Lung (tissue), 12 donors: Measurements from ENCODE around the gene NPRL2. TPM values are rescaled to one million over a fixed set of nuclear protein-coding genes. Genes with fewer than 3 reads are reported as not detected.
A peak's percentile ranks its signal among the peaks of the same experiment; 100 is the strongest.

ENCODE experiments used
- ATAC-seq: fragments of 200-7000 bp; cut with Tn5 transposase; one replicate; pipeline ENCODE4 v1.9.1; 2020; ENCODE audit warnings: moderate number of reproducible peaks; ENCODE audit not compliant: insufficient read depth, low FRiP score
- DNase-seq, 3 donors: peaks; one replicate each; pipeline ENCODE4 v3.0.0-alpha.2; 2013 to 2017
- H3K27ac ChIP-seq, 2 donors: one replicate each; pipeline ENCODE4 v1.5.1; 2013; ENCODE audit warnings: mild to moderate bottlenecking in 2 of 2, moderate library complexity in 2 of 2, control low read depth in 1 of 2, inconsistent platforms in 1 of 2, low read depth in 1 of 2, low read length in 1 of 2
- H3K27me3 ChIP-seq, 3 donors: one replicate each; pipeline ENCODE4 v1.5.1; 2013; ENCODE audit warnings: low read length in 2 of 3; ENCODE audit not compliant: control insufficient read depth in 3 of 3, insufficient read depth in 3 of 3
- H3K36me3 ChIP-seq, 4 donors: one replicate each; pipeline ENCODE4 v1.5.1; 2013; ENCODE audit warnings: low read length in 4 of 4, mild to moderate bottlenecking in 1 of 4, moderate library complexity in 1 of 4; ENCODE audit not compliant: control insufficient read depth in 4 of 4, insufficient read depth in 4 of 4
- H3K4me1 ChIP-seq, 5 donors: one replicate each; pipeline ENCODE4 v1.5.1; 2013; ENCODE audit warnings: low read length in 5 of 5, mild to moderate bottlenecking in 2 of 5, moderate library complexity in 1 of 5; ENCODE audit not compliant: control insufficient read depth in 5 of 5, insufficient read depth in 5 of 5
- H3K4me3 ChIP-seq: one replicate; pipeline ENCODE4 v1.5.1; 2013; ENCODE audit warnings: mild to moderate bottlenecking, control low read depth, moderate library complexity
- H3K9ac ChIP-seq, 2 donors: one replicate each; pipeline ENCODE4 v1.5.1; 2013; ENCODE audit warnings: low read length in 2 of 2, control low read depth in 1 of 2; ENCODE audit not compliant: insufficient read depth in 1 of 2
- H3K9me3 ChIP-seq, 4 donors: one replicate each; pipeline ENCODE4 v1.5.1; 2013; ENCODE audit warnings: low read length in 3 of 4, mild to moderate bottlenecking in 1 of 4, moderate library complexity in 1 of 4; ENCODE audit not compliant: control insufficient read depth in 4 of 4, insufficient read depth in 3 of 4
- WGBS, 2 donors: extraction: QIAGEN DNeasy Blood & Tissue Kit; methylation state at CpG; one replicate each; pipeline ENCODE4 v1.1.7; 2013; 5-methylcytosine and 5-hydroxymethylcytosine counted together
- polyA plus RNA-seq, 2 donors: library from polyadenylated mRNA; stranded (reverse); fragments of 200-250 nt; gene quantifications; one replicate each; pipeline ENCODE4 v1.2.1, GENCODE V29; 2013
- total RNA-seq, 2 donors: library from RNA; depleted of rRNA in 1 of 2; stranded (reverse); fragments of >200 nt in 1 of 2; gene quantifications; one replicate each; pipeline ENCODE4 v1.2.1, GENCODE V29; 2014 to 2021
- TF ChIP-seq, protein P1 (sequence below): IDR thresholded peaks from 2 replicates; pipeline ENCODE4 v1.5.1; 2012; ENCODE audit warnings: mild to moderate bottlenecking; ENCODE audit errors: control extremely low read depth, extremely low read depth
- donor health status: control.
- donor health status: control.
- donor health status: Bipolar disorder and iron deficiency.
- donor health status: healthy.
- donor health status: DM: yes; HTN: yes; CAD: no.

NPRL2 gene
- total and polyA plus RNA-seq, 4 donors = 12.7 to 21.9 (median 17.2) TPM

DNA sequence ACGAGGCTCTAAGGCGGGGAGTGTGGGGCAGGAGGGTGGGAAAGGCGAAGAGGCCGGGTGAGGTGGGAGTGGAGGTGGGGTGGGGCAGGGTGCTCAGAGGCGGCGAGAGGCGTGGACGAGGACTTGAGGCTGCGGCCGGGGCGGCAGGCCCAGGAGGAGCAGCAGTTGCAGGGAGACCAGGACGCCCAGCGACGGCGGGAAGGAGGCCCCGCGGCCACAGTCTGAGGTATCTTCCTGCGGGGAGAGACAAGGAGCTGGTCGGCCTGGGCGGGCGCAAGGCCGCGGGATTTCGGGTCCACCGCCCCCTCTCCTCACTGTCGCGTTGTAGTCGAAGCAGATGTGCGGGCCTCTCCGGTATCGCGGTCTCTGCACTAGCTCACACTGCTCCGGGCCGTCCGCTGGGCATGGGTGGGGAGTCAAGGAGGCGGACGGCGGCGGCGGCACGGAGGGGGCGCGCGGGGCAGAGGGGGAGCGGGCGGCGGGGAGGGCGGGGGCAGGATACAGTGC, 14.1 kb upstream of the NPRL2 start:
- Histone ChIP-seq H3K9me3 (no peaks in the 10 kb centered on the region), H3K4me1 (peaks cover 0 to 9% (median 0%) of the 10 kb centered on the region in 5 donors), H3K27me3 (no peaks in the 10 kb centered on the region), H3K27ac (peak overlapping the region in 1 of 2 donors; percentile 49), H3K4me3 (no peak overlapping the region), H3K36me3 (peaks cover 0 to 4% (median 0%) of the 10 kb centered on the region in 4 donors), H3K9ac (no peak overlapping the region)
- TF ChIP-seq, protein P1, sequence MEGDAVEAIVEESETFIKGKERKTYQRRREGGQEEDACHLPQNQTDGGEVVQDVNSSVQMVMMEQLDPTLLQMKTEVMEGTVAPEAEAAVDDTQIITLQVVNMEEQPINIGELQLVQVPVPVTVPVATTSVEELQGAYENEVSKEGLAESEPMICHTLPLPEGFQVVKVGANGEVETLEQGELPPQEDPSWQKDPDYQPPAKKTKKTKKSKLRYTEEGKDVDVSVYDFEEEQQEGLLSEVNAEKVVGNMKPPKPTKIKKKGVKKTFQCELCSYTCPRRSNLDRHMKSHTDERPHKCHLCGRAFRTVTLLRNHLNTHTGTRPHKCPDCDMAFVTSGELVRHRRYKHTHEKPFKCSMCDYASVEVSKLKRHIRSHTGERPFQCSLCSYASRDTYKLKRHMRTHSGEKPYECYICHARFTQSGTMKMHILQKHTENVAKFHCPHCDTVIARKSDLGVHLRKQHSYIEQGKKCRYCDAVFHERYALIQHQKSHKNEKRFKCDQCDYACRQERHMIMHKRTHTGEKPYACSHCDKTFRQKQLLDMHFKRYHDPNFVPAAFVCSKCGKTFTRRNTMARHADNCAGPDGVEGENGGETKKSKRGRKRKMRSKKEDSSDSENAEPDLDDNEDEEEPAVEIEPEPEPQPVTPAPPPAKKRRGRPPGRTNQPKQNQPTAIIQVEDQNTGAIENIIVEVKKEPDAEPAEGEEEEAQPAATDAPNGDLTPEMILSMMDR = no peak
- 19 to 34% methylated on average over 41 to 48 of the region's 48 CpGs for WGBS, 2 donors
- ATAC-seq = peak; percentile 6
- DNase-seq = no peak

- Histone ChIP-seq H3K36me3 (peaks cover 3 to 23% (median 10%) of the 10 kb centered on the region in 4 donors), H3K4me3 (no peak overlapping the region), H3K27ac (peak overlapping the region in 1 of 2 donors; percentile 28), H3K27me3 (no peaks in the 10 kb centered on the region), H3K4me1 (peaks cover 23 to 38% (median 25%) of the 10 kb centered on the region in 5 donors), H3K9ac (no peak overlapping the region), H3K9me3 (no peaks in the 10 kb centered on the region)
- ATAC-seq (no peak), DNase-seq (no peak)
- TF ChIP-seq, protein P1 = no peak
- 22 to 28% methylated on average over 8 of the region's 8 CpGs for WGBS, 2 donors
These were observed 9.2 kb upstream of the NPRL2 start for GRCh38 chr3:50359760-50360110.

DNA sequence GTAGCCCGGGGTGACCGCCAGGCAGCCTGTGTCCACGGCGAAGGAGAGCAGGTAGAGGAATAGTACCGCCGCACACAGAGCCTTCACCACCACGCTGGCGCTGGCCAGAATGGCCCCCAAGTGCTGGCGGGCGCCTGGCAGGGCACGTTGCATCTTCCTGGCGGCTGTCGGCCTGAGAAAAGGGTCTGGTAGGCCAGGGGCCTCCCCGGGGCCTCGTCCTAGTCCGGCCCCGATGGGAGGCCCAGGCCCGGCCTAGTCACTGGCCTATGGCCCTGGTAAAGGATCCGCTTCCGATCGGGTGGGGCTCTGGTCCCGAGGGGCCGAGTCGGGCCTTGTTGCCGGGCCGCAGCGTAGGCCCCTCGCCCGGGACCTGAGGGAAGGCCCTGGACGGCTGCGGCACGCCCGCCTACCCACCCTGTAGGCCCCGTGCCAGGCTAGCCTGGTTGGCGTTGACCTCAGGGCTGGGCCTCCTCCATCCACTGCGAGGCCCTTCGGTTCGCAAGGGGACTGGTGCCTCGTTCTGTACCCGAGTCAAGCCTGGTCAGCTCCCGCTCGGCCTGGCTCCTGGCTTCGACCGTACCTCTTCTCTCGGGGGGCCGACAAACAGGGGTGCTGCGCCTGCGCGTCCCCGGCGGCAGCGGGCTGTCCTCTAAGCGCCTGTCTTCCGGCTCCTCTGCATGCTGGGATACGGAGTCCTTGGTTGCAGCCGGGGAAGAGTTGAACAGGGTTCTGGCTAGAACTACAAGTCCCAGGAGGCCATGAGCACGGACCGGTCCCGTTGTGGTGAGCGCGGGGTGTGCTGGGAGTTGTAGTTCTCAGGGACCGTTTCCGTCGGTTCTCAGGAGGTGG, 8.6 kb upstream of the NPRL2 start, which contains the start of gene TMEM115:
Gene TMEM115, minus strand, starts transcription at position 611 of the 849 bp plus-strand sequence. Its CDS starts 458 bp downstream, at position 153.
- peak; percentile 97 to 99 (median 99) for DNase-seq
- TF ChIP-seq, protein P1 = no peak
- H3K27me3 ChIP-seq = no peaks in the 10 kb centered on the region
- WGBS, 2 donors = 1 to 2% methylated on average over 64 of the region's 64 CpGs
- H3K4me3 ChIP-seq = peak within 1 kb of the TSS; percentile 82
- peak within 1 kb of the TSS; percentile 45 to 88 for H3K9ac ChIP-seq
- no peaks in the 10 kb centered on the region for H3K9me3 ChIP-seq
- H3K27ac ChIP-seq = peak within 1 kb of the TSS; percentile 86 to 89
- peaks cover 23 to 35% (median 25%) of the 10 kb centered on the region in 5 donors for H3K4me1 ChIP-seq
- H3K36me3 ChIP-seq = peaks cover 7 to 26% (median 15%) of the 10 kb centered on the region in 4 donors
- peak; percentile 97 for ATAC-seq
